Epithelial cell of proximal tubule (primary cell): Measurements from ENCODE around the gene ATM. TPM values are rescaled to one million over a fixed set of nuclear protein-coding genes. Genes with fewer than 3 reads are reported as not detected.

Experiments
- DNase-seq: peaks from one replicate; pipeline ENCODE4 v3.0.0-alpha.2; 2011; ENCODE audit warnings: low read depth
- H3K4me3 ChIP-seq: 2 replicates; pipeline ENCODE4 v1.5.1; 2011; ENCODE audit warnings: low read depth, mild to moderate bottlenecking, low read length
- CTCF ChIP-seq: conservative IDR thresholded peaks from 2 replicates; pipeline ENCODE4 v1.5.1; 2012; ENCODE audit warnings: low read depth, mild to moderate bottlenecking, low read length
- total RNA-seq: library from RNA; depleted of rRNA; stranded (reverse); fragments of >200 nt; gene quantifications from 2 replicates; pipeline ENCODE4 v1.2.3, GENCODE V29; 2015

Gene ATM
- total RNA-seq, 1 donor from 2014 or later: 29.4 TPM

- peak; percentile 9 for DNase-seq
- no peak for TF ChIP-seq CTCF
Observed at GRCh38 chr11:108302121-108302785, 79.4 kb downstream of the ATM start.

GRCh38 chr11:108307751-108308150, 84.9 kb downstream of the ATM start:
- no peak for TF ChIP-seq CTCF
- DNase-seq: no peak
- H3K4me3 ChIP-seq: no peak overlapping the region

More at GRCh38 chr11:108302121-108302785, 79.4 kb downstream of the ATM start:
- H3K4me3 ChIP-seq: no peak overlapping the region

GRCh38 chr11:108313444-108313843, 90.6 kb downstream of the ATM start:
- DNase-seq: no peak
- no peak for TF ChIP-seq CTCF
- H3K4me3 ChIP-seq: no peak overlapping the region

- no peak for TF ChIP-seq CTCF
- H3K4me3 ChIP-seq: no peak overlapping the region
- DNase-seq: no peak
Observed at GRCh38 chr11:108316061-108316460, 93.2 kb downstream of the ATM start.

- TF ChIP-seq CTCF: no peak
- H3K4me3 ChIP-seq: no peak overlapping the region
- no peak for DNase-seq
Observed at GRCh38 chr11:108319541-108320145, 96.8 kb downstream of the ATM start.

GRCh38 chr11:108322666-108323065, 99.8 kb downstream of the ATM start:
- no peak for TF ChIP-seq CTCF
- DNase-seq: no peak
- H3K4me3 ChIP-seq: no peak overlapping the region

GRCh38 chr11:108324587-108324986, 101.7 kb downstream of the ATM start:
- H3K4me3 ChIP-seq: no peak overlapping the region
- no peak for TF ChIP-seq CTCF
- DNase-seq: no peak
